Duodenal mucosa (tissue), 2 donors: ENCODE data around the gene SERP2.
A peak's percentile ranks its signal among the peaks of the same experiment; 100 is the strongest.

ENCODE experiments used
- H3K27ac ChIP-seq: one replicate; pipeline ENCODE4 v1.7.0; 2013; ENCODE audit warnings: low read depth, low read length
- H3K27me3 ChIP-seq, 2 donors: one replicate each; pipeline ENCODE4 v1.7.0; 2013; ENCODE audit warnings: low read length in 2 of 2, control low read depth in 1 of 2; ENCODE audit not compliant: insufficient read depth in 2 of 2, control insufficient read depth in 1 of 2
- H3K36me3 ChIP-seq, 2 donors: one replicate each; pipeline ENCODE4 v1.7.0; 2013; ENCODE audit warnings: low read length in 2 of 2, control low read depth in 1 of 2; ENCODE audit not compliant: insufficient read depth in 2 of 2, control insufficient read depth in 1 of 2
- H3K4me1 ChIP-seq, 2 donors: one replicate each; pipeline ENCODE4 v1.7.0; 2013; ENCODE audit warnings: low read length in 2 of 2, control low read depth in 1 of 2; ENCODE audit not compliant: insufficient read depth in 2 of 2, control insufficient read depth in 1 of 2
- H3K4me3 ChIP-seq, 2 donors: one replicate each; pipeline ENCODE4 v1.7.0; 2013; ENCODE audit warnings: low read length in 2 of 2, low read depth in 1 of 2
- H3K9ac ChIP-seq, 2 donors: one replicate each; pipeline ENCODE4 v1.7.0; 2013; ENCODE audit warnings: low read length in 2 of 2, low read depth in 1 of 2
- H3K9me3 ChIP-seq, 2 donors: one replicate each; pipeline ENCODE4 v1.7.0; 2013; ENCODE audit warnings: low read length in 2 of 2, control low read depth in 1 of 2; ENCODE audit not compliant: control insufficient read depth in 1 of 2

SERP2 gene

DNA sequence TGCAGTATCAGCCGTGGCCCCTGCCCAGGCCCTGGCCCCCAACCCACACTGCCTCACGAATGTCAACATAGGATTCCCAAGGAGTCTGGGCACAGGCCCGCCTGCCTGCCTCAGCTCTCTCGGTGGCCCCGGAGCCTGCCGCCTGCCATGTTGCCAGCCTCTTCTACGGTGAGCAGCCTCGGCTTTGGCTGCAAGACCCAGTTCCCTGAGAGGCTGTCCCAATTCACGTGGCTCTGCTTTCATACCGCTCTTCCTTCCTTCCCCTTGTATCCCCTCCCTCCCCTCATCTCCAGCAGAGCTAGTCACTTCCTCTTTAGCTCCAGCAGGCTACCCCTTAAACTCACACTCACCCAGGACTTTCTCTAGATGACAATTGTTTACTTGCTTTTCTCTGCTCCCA is 42.7 kb downstream of the SERP2 start:
- Histone ChIP-seq H3K27ac (no peak overlapping the region), H3K9me3 (no peaks in the 10 kb centered on the region), H3K4me1 (peaks cover 0 to 4% of the 10 kb centered on the region in 2 donors), H3K36me3 (no peaks in the 10 kb centered on the region), H3K9ac (no peak overlapping the region), H3K27me3 (no peaks in the 10 kb centered on the region), H3K4me3 (no peak overlapping the region)

DNA sequence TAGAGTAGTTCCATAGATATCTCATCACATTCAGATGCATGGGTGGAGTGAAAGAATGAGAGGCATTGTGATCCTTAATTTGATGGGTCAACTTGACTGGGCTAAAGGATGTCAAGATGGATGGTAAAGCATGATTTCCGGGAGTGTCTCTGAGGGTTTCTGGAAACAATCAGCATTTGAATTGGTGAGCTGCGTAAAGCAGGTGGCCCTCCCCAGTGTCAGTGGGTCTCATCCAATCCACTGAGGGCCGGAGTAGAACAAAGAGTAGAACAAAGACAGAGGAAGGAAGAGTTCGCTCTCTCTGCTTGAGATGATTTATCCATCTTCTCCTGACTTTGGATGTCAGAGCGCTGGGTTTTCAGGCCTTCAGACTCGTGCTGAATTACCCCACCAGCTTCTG is 43.1 kb downstream of the SERP2 start:
- no peak overlapping the region for H3K4me3 ChIP-seq
- H3K9me3 ChIP-seq, result no peaks in the 10 kb centered on the region
- H3K27ac ChIP-seq, result no peak overlapping the region

DNA sequence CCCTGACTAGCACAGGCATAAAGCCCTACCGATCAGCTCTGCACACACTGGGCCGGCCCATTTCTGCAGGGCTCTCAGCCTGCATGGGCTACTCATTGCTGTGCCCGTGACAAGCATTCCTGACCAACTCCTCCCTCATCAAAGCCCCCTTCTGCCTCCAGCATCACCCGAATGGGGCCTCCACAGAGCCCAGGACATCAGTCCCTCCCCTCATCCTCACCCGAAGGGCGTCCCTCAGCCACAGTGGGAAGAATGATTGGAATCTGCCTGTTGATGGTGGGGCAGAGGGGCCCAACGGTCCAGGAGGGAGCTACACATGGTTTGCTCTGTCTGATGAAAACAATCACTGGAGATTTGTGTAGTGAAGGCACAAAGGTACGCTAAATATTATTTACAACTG is 43.8 kb downstream of the SERP2 start:
- H3K27me3 ChIP-seq, result no peaks in the 10 kb centered on the region
- no peak overlapping the region for H3K4me3 ChIP-seq
- H3K9me3 ChIP-seq, result no peaks in the 10 kb centered on the region
- no peaks in the 10 kb centered on the region for H3K4me1 ChIP-seq
- no peak overlapping the region for H3K9ac ChIP-seq
- no peaks in the 10 kb centered on the region for H3K36me3 ChIP-seq
- H3K27ac ChIP-seq, result no peak overlapping the region

More for the DNA sequence above, 43.1 kb downstream of the SERP2 start:
- Histone ChIP-seq H3K36me3 (no peaks in the 10 kb centered on the region), H3K4me1 (peaks cover 0 to 4% of the 10 kb centered on the region in 2 donors), H3K27me3 (no peaks in the 10 kb centered on the region), H3K9ac (no peak overlapping the region)

DNA sequence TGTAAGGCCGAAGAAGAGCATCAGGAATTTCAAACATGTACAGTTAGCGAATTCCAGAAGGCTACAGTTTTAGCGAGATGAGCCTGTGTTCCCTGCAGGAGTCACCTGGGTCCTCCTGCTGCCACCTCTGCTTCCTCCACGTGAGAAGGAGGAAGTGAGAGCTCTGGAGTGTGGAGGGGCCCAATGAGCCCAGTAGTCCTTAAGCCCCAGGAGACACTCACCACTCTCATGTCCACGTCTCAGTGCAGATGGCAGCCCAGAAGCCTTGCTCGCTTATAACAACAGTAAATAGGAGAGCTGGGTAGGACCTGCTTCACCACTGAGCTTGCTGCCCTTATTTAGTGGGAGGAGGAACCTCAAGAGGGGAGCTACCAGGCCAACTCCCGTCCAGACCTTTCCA is 44.3 kb downstream of the SERP2 start:
- Histone ChIP-seq H3K9ac (no peak overlapping the region), H3K27ac (no peak overlapping the region), H3K4me1 (no peaks in the 10 kb centered on the region), H3K36me3 (no peaks in the 10 kb centered on the region), H3K9me3 (no peaks in the 10 kb centered on the region), H3K4me3 (no peak overlapping the region), H3K27me3 (no peaks in the 10 kb centered on the region)

DNA sequence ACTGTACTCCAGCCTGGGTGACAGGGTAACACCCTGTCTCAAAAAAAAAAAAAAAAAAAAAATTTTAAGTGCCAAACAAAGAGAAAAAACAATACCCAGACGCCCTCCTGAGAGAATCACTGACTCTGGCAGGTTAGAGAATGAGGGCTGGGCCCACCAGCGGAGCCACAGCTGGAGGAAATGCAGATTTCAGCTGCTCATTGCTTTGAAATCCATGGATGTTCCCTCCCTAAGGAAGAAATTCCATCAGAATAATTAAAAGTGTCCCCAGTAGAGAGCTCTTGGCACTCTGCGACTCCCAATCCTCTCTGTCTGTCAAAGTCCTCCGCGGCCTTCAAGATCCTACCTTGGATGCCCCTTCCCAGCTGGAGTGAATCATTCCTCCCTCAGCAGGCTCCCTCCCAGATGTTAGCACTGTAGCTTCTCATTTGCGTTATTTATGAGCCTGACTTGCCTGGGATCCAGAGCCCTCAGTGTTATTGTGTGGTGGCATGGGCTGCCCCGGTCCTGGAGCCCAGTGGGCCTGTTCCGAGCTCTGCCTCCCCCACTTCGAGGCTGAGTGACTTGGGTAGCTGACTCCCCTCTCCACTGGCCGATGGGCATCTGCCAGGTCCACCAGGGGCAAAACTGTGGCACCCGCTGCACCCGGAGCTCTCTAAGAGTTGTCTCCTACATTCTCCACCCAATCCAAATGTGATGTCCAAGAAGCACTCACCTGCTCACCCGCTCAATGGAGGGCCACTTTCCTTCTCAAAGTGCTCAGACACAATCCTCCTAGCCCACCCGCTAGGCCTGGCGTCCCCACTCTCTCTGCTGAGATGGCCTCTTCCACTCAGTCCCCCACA is 47.0 kb downstream of the SERP2 start:
- Histone ChIP-seq H3K4me1 (no peaks in the 10 kb centered on the region), H3K9ac (no peak overlapping the region), H3K4me3 (no peak overlapping the region), H3K27me3 (no peaks in the 10 kb centered on the region), H3K36me3 (no peaks in the 10 kb centered on the region), H3K9me3 (no peaks in the 10 kb centered on the region), H3K27ac (no peak overlapping the region)

DNA sequence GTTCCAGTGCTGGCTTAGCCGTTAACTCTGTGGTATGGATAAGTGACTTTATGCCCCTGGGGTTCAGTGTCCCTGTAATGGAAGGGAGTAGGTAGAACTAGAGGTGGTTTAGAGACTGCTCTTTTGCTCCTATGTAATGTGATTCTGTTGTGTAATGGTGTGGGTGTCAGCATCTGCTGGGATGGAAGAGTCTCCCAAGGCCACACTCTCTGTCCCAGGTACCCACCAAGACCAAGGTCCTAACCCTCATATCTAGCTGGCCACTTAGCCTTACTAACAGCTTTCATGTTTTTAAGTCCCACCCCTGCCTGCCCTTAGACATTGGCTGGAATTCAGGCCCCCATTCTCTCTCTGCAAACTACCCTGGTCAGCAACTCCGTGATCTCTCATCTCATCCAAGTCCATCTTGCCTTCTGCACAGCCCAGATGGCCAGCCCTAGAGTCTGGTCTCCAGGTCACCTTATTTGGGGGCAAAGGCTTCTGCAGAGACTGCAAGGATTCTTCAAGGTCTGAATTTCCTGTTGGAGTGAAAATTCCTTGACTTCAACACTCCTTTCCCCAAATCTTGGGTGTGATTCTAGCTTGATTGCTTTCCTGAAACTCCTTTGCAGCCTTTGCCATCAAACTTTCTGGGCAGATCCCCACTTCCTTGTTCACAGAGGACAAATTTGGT is 48.4 kb downstream of the SERP2 start:
- Histone ChIP-seq H3K4me3 (no peak overlapping the region), H3K27ac (no peak overlapping the region), H3K9ac (no peak overlapping the region), H3K36me3 (no peaks in the 10 kb centered on the region), H3K27me3 (no peaks in the 10 kb centered on the region), H3K4me1 (no peaks in the 10 kb centered on the region), H3K9me3 (no peaks in the 10 kb centered on the region)

DNA sequence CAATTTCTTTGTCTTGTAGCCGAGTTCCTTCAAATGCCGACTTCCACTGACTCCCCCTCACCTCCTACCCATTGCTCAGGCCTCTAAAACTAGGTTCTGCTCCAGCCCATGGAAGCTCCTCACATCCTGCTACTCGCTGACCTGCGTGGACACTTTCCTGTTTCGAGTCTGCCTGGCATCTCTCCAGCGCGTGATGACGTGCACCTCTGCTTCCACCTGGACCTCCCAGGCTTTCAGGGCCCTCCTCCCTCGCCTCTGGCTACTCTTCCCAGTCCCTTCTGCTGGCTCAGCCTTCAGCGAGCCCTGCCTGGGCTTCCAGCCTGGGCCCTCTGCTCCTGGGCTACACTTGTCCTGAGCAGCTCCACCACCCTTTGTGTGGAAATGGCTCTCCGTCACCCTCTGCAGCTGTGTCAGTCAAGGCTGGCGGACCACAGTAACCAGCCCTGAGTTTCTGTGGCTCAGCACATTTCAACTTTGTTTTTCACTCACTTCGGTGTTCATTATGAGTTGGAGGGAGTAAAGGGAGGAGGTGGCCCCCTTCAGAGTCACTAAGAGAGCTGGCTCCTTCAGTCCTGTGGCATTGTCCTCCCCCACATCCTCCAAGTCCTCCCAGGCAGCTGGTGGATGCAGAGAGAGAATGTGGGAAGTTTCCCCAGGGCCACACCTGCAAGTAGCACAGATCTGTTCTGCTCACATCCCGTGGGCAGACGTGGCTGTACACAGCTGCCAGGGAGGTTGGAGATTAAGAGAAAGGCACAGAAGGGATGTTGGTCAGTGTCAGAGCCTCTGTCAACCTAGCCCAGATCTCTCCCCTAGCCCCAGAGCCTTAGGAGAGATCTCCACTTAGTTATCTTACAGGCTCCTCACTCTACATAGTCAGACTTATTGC is 49.4 kb downstream of the SERP2 start:
- Histone ChIP-seq H3K4me1 (no peaks in the 10 kb centered on the region), H3K9ac (no peak overlapping the region), H3K36me3 (no peaks in the 10 kb centered on the region), H3K9me3 (no peaks in the 10 kb centered on the region), H3K27me3 (no peaks in the 10 kb centered on the region), H3K27ac (no peak overlapping the region), H3K4me3 (no peak overlapping the region)

DNA sequence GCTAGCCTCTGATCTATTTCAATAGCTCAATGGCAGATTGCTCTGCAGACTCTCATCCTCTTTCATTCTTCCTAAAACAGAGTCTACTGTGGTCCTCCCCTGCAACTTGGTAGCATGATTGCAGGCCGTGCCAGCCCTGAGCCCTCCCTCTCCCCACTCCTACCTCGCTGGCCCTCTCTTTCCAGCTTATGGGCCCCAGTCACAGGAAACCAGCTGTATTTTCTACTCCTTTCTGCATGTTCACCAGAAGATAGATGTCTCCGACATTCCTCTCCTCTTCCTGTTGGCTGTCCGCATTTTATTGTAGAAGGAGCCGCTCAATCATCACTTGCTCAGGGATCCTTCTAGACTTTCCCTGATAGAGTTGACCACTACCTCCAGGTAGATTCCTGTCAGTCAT is 50.2 kb downstream of the SERP2 start:
- H3K4me3 ChIP-seq, result no peak overlapping the region
- H3K36me3 ChIP-seq, result no peaks in the 10 kb centered on the region
- H3K4me1 ChIP-seq, result no peaks in the 10 kb centered on the region
- H3K9ac ChIP-seq, result no peak overlapping the region
- H3K27ac ChIP-seq, result no peak overlapping the region
- H3K9me3 ChIP-seq, result no peaks in the 10 kb centered on the region
- no peaks in the 10 kb centered on the region for H3K27me3 ChIP-seq

DNA sequence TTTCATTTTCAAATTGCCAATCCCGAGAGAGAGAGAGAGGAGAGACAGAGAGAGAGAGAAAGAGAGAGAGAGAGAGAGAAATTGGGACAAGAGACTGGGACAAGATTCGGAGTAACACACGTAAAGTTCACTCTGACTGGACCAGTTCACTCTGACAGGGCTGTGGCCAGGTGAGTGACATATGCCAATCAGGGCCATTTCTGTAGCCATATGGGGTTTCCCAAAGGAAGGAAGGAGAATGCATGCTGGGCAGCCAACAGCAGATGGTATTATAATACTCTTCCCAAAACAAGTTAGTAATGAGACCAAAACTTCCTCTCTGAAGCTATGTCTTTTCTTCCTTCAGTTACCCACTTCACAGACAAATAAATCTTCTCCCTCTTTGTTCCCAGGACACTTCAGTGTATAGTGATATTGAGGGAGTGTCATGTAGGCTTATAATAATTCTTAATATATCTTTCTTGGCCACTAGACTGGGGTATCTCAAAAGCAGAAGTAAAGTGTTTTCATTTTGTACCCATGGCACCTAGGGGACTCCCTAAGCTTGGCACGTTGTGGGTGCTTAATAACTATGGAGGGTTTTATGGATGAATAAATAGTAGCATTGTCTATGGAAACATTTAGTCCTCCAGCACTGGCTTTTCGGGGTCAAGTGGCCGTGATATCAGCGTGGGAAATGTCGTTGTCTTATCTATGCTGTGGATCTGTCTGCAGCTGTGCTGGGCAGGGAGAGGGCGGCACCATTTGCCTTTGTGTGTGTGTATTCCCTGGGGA is 51.6 kb downstream of the SERP2 start:
- Histone ChIP-seq H3K27me3 (no peaks in the 10 kb centered on the region), H3K9me3 (no peaks in the 10 kb centered on the region), H3K9ac (no peak overlapping the region), H3K36me3 (no peaks in the 10 kb centered on the region), H3K4me1 (no peaks in the 10 kb centered on the region), H3K27ac (no peak overlapping the region), H3K4me3 (peak overlapping the region in 1 of 2 donors; percentile 20)
